ENCODE data around the gene EFNA3. TPM values are rescaled to one million over a fixed set of nuclear protein-coding genes. Genes with fewer than 3 reads are reported as not detected.

EFNA3 gene
- polyA plus RNA-seq, 3 donors: 0.56 to 1.3 (median 0.67) TPM

DNA sequence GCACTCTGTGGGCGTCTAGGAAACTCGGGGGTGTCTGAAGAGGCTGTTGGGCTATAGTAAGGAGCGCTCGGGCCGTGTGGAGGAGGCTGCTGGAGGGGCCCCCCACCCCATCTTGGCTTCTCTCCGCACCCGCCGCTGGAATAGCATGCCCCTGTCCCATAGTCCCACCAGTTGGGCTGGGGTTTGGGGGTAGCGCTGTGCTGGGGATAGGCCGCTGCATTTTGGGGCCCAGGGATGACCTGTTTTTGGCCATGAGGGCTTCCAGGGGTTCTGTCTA, 511 bp downstream of the EFNA3 start:
- WGBS, 3 donors: 4 to 11% (median 5%) methylated on average over 10 of the region's 10 CpGs

DNA sequence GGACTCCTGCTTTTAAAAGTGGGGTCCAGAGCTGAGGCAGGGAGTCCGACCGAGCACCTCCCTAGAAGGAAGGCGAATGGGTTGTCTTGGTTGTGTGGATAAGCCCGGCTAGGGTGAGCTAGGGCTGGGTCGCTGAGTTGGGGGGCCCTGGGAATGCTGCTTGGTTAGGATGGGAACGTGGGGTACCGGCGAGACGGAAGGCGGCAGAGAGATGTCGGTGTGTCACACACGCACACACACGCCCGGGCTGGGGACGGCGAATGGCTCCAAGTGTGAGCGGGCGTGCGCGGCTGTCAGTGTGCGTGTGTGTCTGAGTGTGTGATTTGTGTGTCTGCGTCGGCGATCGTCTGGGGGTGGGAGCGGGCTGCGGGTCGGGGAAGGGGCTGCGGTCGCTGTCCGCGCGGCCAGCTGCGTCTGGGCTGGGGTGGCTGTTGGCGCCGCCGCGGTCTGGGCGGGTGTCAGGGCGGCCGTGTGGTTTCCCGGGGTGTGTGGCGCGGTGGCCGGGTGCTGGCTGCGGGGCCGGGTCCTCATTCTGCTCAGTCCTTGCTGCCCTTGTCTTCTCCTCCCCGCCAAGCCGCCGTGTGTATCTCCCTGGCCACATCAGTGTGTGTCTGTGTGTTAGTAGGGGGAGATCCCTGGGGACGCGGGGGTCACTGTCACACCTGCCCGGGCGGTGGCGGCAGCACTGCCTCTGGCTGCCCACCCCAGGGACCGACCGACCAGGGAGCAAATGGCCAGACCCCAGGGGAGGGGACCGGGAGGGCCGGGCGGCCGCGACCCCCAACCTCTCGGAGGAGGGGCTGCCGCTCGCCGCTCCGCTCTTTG, 1.1 kb downstream of the EFNA3 start:
- WGBS, 3 donors: 1 to 3% (median 1%) methylated on average over 60 to 67 of the region's 67 CpGs
- no peak overlapping the region for H3K27ac ChIP-seq (ENCODE audit: low read depth, low read length)

More for the DNA sequence above, 511 bp downstream of the EFNA3 start:
- no peak overlapping the region for H3K27ac ChIP-seq (ENCODE audit: low read depth, low read length)

DNA sequence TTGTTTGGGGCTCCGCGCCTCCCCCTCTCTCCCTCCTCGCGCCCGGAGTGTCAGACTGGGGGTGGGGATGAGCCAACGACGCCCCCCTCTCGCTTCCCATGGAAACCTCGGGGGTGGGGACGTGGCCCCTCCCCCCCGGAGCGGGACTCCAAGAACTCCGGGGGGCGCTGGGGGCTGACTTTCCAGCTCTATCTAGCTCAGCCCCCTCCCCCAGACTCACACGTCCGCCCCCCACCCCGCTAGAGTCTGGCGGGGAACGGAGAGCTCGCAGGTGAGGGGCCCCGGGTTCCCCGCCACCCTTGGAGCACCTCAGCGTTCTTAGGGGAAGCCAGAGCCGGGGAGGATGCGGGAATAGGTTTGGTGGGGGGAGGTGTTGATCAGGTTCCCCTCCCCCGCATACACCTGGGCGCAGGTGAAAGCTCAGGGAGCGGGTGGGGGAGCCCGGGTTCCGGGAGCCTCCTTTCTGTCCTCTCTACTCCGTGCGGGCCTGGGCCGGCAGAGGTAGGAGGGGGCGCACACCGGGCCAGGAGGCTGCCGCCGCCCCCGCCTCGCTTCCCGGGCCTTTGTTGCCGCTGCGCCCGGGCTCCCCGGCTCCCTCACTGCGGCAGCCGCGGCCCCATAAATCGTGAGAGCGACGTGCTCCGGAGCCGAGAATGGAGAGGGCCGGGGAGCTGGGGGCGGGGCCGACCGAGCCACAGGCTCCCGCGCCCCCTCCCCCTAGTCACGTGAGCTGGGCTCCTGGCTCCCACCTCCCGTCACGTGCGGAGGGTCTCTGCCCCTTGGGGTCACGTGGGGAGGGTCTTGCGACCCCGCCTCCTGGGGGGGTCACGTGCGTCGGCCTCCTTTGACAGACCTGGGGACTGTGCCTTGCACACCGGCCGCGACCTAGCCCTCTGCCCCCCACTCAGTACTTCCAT, 1.9 kb downstream of the EFNA3 start:
- WGBS, 3 donors: 0 to 2% (median 2%) methylated on average over 46 to 71 of the region's 71 CpGs
- H3K27ac ChIP-seq (ENCODE audit: low read depth, low read length): no peak overlapping the region

DNA sequence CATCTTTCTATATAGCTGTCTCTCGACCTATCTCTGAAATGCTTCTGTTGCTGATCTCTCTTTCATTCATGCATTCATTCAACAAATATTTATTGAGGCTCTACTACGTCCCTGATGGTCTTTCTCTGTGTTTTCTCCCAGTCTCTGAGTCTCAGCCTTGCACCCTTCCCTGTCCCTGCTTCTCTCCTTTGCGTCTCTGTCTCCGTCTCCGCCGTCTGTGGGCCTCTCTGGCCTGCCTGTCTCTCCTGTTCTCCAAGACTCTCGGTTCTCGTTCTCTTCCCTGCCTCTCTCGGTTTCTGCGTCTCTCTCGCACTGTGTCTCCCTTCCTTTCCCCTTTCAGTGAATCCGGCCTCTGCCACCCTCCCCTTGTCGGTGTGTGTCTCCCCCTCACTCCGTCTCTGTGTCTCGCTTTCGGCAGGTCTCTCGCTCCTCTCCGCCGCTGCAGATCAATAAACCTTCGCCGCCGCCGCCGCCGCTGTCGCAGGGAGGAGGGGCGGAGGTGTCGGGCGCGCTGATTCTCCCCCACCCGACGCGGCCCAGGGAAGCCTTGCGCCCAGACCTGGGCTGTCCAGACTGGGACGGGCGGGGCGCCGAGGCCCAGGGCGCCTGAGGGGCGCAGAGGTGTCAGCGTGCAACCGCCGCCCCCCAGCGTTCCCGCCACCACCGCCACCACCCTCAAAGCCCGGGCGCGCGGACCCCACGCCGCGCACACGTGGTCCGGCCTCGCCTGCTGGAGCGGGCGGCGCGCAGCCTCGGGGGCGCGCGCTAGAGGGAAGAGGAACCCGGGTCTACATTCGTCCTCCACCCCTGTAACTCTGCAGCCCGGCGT, 3.0 kb downstream of the EFNA3 start:
- H3K27ac ChIP-seq (ENCODE audit: low read depth, low read length): no peak overlapping the region

DNA sequence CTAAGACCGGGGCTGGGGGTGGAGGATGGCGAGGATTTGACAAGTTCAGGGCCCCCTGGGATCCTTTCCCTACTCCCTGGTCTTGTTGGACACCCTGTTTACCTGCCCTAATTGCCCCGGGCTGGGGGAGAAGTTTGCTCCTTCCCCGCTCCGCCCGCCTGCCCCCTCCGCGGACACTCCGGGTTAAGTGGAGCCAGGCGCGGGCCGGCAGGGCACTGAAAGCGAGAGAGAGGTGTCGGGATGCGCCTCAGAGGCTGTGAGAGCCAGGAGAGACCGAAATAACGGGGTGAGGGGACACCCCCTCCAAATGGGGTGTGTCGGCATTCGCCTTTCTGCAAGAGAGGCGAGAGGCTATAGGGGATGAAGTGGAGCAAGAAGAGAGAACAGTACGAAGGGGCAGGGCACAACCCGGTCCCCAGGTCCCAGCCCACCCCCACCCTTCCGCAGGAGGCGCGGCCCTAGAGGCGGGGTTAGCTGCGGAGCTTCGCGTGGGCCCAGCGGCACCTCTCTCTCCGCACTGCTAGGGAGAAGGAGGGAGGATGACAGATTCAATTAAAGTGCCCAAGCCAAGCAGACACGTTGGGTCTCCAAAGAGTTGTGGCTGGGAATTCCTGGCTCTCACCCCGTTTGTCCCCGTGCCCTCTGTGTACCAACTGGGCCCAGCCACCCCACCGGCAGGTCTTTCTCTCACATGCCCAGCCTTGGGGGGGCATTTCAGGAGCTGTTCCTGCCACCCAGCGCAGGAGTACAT, 3.8 kb downstream of the EFNA3 start:
- H3K27ac ChIP-seq (ENCODE audit: low read depth, low read length): no peak overlapping the region
- 5 to 12% (median 8%) methylated on average over 32 to 36 of the region's 36 CpGs for WGBS, 3 donors

More for the DNA sequence above, 3.0 kb downstream of the EFNA3 start:
- WGBS, 3 donors: 3 to 4% (median 3%) methylated on average over 48 to 68 of the region's 68 CpGs

DNA sequence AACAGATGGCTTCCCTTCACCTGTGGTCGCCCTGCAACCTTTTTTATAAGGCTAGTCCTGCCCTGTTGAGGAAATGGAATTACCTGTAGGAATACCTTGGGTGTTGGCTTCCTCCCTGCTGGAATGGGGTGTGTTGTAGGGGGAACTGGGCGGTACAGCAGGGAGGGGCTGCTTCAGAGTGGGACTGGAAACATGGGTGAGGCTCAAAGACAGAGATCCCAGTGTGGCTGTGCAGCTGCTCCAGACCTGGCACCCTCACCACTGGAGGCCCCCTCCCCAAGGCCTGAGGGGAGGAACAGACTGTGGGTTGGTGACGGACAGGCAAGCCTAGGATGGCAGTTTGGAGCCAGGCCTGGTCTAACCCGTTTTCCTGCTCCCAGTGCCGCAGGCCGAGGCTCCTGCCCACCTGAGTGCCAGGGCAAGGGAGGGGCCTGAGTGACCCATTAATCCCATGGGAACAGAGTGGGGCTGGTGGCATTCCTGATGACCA, 4.5 kb downstream of the EFNA3 start:
- 57 to 74% (median 65%) methylated on average over 6 of the region's 6 CpGs for whole genome bisulfite sequencing, 3 donors
- H3K27ac ChIP-seq (ENCODE audit: low read depth, low read length): no peak overlapping the region

DNA sequence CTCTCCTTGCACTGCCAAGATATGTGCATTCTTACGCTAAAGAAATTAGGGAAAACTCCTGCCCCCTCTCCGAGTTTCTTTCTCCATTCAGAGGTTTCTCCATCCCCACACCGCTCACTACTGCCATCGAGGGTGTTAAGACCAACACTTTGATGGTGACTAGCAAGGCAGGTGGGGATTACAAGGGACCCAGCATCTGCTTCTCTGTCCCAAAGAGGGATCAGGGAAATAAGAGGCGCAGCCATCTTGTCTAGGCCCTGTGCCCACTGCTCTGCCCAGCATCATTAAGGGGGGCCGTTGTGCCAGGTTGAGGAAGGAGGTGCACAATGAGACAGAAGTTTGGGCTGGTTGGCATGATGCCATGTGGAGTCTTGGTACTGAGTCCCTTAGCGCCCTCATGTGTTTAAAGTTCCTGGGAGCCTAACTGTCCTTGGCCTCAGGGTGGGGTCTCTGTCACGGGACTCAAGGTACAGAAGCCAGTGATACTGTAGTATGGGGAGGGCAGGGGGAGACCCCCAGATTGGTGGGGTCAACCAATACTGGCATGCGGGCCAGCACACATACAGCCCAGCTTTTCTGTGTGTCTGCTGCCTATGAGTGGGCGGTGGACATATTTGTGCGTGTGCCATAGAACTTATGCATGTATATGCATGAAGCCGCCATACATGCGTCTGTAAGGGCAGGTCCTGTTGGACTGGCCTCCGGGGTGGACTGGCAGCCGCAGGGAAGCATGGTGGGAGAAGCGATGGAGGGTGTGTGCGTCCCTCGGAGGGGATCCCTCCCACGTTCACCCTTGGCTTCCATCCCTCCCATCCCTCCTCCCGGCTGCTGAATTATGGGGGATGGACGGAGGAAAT, 5.5 kb downstream of the EFNA3 start:
- H3K27ac ChIP-seq (ENCODE audit: low read depth, low read length): no peak overlapping the region
- WGBS, 3 donors: 26 to 29% (median 28%) methylated on average over 21 of the region's 21 CpGs

DNA sequence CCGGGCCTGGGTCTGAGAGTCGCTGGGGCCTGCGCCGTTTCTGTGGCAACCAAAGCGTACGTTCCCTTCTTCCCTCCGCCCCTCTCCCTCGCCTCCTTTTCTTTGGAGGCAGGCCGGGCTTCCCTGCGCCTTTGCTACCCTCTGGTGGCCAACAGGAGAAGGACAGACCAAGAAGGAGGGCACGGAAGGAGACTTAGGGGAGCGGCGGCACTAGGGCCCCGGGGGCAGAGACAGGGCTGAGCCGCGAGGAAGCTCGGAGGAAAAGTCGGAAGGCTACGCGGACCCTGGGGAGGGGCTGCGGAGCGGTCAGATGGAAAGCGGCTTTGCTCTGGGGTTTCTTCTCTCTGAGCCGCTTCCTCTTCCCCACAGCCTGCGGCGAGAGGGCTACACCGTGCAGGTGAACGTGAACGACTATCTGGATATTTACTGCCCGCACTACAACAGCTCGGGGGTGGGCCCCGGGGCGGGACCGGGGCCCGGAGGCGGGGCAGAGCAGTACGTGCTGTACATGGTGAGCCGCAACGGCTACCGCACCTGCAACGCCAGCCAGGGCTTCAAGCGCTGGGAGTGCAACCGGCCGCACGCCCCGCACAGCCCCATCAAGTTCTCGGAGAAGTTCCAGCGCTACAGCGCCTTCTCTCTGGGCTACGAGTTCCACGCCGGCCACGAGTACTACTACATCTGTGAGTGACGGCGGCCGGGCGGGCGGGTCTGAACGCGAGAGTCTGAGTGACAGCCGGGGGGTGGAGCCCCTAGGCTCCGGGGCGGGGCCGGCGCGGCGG, 6.3 kb downstream of the EFNA3 start:
- H3K27ac ChIP-seq (ENCODE audit: low read depth, low read length): no peak overlapping the region
- 0 to 1% (median 0%) methylated on average over 64 to 67 of the region's 67 CpGs for WGBS, 3 donors

DNA sequence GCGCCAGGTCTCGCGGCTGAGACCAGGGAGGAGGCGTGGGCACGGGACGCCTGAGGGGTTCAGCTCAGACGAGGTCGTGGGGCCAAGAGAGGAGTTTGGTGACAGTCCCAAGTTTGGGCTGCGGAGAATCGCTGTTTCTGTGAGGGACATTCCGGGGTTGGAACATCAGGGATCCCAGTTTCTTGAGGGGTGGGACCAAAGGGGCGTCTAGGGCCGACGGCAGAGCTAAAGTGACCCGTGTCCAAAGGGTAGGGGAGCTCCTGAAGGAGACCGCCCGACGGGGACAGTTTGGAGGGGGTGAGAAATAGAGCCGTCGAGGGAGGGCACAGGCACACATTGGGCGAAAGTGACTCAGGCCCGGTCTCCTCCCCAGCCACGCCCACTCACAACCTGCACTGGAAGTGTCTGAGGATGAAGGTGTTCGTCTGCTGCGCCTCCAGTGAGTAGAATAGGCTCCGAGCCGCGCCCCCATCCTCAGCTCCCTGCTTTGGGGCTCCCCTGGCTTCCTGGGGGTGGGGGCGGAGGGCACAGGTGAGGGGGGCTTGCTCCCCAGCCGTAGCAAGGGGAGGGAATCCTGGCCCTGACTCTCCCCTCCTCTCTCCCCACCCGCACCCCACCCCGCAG, 7.0 kb downstream of the EFNA3 start:
- H3K27ac ChIP-seq (ENCODE audit: low read depth, low read length): no peak overlapping the region
- 1 to 3% (median 1%) methylated on average over 31 to 32 of the region's 32 CpGs for WGBS, 3 donors

DNA sequence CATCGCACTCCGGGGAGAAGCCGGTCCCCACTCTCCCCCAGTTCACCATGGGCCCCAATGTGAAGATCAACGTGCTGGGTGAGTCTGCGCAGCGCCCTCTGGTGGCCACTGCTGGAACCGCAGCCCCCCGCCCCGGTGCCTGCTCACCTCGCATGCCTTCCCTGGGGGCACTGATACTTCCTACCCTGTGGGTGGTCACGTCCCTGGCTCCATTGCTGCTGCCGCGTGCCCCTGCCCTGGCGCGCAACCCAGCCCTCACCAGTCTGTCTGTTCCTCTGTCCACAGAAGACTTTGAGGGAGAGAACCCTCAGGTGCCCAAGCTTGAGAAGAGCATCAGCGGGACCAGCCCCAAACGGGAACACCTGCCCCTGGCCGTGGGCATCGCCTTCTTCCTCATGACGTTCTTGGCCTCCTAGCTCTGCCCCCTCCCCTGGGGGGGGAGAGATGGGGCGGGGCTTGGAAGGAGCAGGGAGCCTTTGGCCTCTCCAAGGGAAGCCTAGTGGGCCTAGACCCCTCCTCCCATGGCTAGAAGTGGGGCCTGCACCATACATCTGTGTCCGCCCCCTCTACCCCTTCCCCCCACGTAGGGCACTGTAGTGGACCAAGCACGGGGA, 7.6 kb downstream of the EFNA3 start:
- WGBS, 3 donors: 12 to 19% (median 16%) methylated on average over 14 to 24 of the region's 24 CpGs
- H3K27ac ChIP-seq (ENCODE audit: low read depth, low read length): no peak overlapping the region

DNA sequence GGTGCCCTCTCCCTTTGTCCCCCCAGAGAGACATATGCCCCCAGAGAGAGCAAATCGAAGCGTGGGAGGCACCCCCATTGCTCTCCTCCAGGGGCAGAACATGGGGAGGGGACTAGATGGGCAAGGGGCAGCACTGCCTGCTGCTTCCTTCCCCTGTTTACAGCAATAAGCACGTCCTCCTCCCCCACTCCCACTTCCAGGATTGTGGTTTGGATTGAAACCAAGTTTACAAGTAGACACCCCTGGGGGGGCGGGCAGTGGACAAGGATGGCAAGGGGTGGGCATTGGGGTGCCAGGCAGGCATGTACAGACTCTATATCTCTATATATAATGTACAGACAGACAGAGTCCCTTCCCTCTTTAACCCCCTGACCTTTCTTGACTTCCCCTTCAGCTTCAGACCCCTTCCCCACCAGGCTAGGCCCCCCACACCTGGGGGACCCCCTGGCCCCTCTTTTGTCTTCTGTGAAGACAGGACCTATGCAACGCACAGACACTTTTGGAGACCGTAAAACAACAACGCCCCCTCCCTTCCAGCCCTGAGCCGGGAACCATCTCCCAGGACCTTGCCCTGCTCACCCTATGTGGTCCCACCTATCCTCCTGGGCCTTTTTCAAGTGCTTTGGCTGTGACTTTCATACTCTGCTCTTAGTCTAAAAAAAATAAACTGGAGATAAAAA, 8.4 kb downstream of the EFNA3 start:
- H3K27ac ChIP-seq (ENCODE audit: low read depth, low read length): no peak overlapping the region
- 56 to 83% (median 59%) methylated on average over 8 of the region's 8 CpGs for WGBS, 3 donors

DNA sequence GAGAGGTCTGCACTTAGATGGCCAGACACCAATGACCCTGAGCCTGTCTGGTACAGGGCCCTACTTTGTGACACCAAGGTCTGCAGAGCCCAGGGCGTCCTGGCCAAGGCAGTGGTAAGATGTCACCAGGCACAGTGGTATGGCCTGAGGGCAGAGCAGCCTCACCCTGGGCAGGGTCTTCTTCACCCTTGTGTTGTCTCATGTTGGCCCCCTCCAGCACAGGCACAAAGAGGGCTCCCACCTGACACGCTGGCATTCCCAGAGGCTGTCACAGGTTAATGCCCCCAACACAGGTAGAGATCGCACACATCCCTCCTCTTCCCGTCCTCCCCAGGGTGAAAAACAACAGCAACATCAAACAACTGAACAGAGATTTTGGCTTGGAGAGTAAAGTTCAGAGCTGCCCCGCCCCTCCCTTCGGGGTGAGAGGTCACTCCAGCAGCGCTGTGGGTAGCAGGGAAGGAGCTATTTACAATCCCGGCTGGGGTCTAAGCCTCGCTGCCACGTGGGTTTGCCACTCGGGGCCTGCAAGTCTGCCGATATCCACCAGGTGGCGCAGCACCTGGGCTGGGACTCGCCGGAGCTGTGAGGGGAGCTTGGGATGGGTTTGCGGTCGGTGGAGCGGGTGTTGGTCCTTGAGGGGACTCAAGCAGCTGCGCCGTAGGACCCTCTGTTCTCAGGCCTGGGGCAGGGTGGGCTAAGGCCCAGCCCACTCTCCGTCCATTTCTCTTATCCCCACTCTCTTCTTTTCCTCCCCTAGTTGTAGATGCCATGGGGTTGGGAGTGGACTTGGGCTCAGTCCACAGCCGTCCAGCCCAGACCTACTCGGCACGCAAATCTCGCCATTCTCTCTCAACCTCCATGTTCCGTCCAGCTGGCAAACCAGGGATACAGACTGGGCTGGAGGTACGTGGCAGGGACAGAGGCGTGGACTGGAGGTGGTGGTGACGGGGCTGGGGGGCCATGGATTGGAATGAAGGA, 12.7 kb downstream of the EFNA3 start:
- 20 to 27% (median 24%) methylated on average over 28 to 29 of the region's 29 CpGs for WGBS, 3 donors
- H3K27ac ChIP-seq (ENCODE audit: low read depth, low read length): no peak overlapping the region

DNA sequence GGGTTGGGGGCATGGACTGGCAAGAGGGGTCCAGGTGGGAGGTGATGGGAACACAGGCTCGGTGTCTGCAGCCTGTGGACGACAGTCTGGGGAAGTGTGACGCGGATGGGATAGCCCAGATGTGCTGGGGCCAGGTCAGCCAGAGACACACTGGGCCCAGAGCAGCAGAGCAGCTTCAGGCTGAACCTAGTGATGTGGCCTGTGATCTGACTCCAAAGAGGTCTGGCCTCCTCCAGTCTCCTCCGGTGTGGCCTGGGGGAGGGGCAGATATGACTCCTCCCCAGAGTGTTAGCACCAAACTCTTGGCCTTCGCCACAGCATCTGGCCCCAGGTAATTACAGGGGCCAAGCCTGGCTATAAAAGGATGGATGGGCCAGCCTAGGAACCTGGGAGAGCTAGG, 13.5 kb downstream of the EFNA3 start:
- H3K27ac ChIP-seq (ENCODE audit: low read depth, low read length): no peak overlapping the region
- WGBS, 3 donors: 85 to 93% (median 85%) methylated on average over 6 of the region's 6 CpGs

DNA sequence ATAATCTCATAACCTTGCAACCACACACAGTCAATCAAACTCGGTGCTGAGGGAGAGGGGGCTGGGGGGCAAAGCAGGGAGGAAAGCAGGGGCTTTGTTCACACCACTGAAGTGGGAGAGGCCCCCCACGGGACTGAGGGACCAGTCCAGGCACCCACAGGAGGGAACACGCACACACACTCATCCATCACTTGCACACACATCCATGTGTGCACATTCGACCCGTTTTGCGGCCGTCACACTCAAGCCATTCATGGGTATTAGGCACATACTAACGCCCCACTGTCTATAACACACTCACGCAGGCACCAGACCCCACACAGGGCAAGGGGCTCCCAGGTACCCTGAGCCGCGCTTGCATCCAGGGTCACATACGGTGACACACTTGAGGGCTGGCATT, 14.0 kb downstream of the EFNA3 start:
- no peak overlapping the region for H3K27ac ChIP-seq (ENCODE audit: low read depth, low read length)
- WGBS, 3 donors: 78 to 95% (median 89%) methylated on average over 12 of the region's 12 CpGs
